Adrenal gland (tissue), 12 donors: Measurements from ENCODE around the gene CENPL. TPM values are rescaled to one million over a fixed set of nuclear protein-coding genes. Genes with fewer than 3 reads are reported as not detected.

Experiments
- DNase-seq, 7 donors: peaks; one replicate each; pipeline ENCODE4 v3.0.0-alpha.2; 2019 to 2020
- H3K27ac ChIP-seq, 5 donors: fragments of 200-600 bp; sonication (generic) in 4 of 5; 1 replicate in 3 of 5; 2 replicates in 2 of 5; pipeline versions ENCODE4 v1.5.1 to v1.8.0; 2016 to 2020; ENCODE audit warnings: mild to moderate bottlenecking in 1 of 5
- H3K27me3 ChIP-seq: fragments of 200-600 bp; 2 replicates; pipeline ENCODE4 v1.8.0; 2021
- H3K36me3 ChIP-seq, 2 donors: fragments of 200-600 bp; replicated peaks in 1 of 2; 1 replicate in 1 of 2; 2 replicates in 1 of 2; pipeline versions ENCODE4 v1.5.1 to v1.8.0; 2018 to 2022
- H3K4me1 ChIP-seq, 2 donors: fragments of 200-600 bp; replicated peaks in 1 of 2; 1 replicate in 1 of 2; 2 replicates in 1 of 2; pipeline versions ENCODE4 v1.5.1 to v1.8.0; 2018 to 2021
- H3K4me3 ChIP-seq, 4 donors: fragments of 200-600 bp; sonication (generic) in 3 of 4; one replicate each; pipeline ENCODE4 v1.5.1; 2016 to 2018
- H3K9me3 ChIP-seq, 3 donors: fragments of 200-600 bp; sonication (generic) in 1 of 3; replicated peaks in 1 of 3; 1 replicate in 2 of 3; 2 replicates in 1 of 3; pipeline versions ENCODE4 v1.5.1 to v1.8.0; 2016 to 2021
- POLR2A ChIP-seq, 2 donors: fragments of 450-650 bp; IDR thresholded peaks; one replicate each; pipeline ENCODE4 v1.6.1; 2017; ENCODE audit warnings: antibody characterized with exemption in 2 of 2, mild to moderate bottlenecking in 2 of 2, moderate library complexity in 1 of 2
- whole genome bisulfite sequencing, 4 donors: extraction: QIAGEN DNeasy Blood & Tissue Kit in 2 of 4; methylation state at CpG; one replicate each; pipeline versions ENCODE4 v1.1.5 to v1.1.7; 2013 to 2017; 5-methylcytosine and 5-hydroxymethylcytosine counted together
- intact Hi-C, 2 donors: fragments of 100-400 bp; cut with DNase I; formaldehyde crosslinking; loops; one replicate each; pipeline versions ENCODE4 v1.14.1 to v1.15.0; 2022 to 2023
- polyA plus RNA-seq, 3 donors: library from polyadenylated mRNA; stranded (reverse); fragments of 200-250 nt in 2 of 3; fragments of 350-450 nt in 1 of 3; fragmentation: Illumina TruSeq in 1 of 3; extraction: RNeasy Lipid Tissue Mini Kit (QIAGEN cat#74804) in 1 of 3; gene quantifications; one replicate each; pipeline ENCODE4 v1.2.3, GENCODE V29; 2013 to 2014
- total RNA-seq, 9 donors: library from RNA; depleted of rRNA in 4 of 9; stranded (reverse); fragments of >200 nt in 4 of 9; fragments of 120-200 nt in 1 of 9; fragmentation: NEBNext Ultra II Directional in 1 of 9; extraction: Animal tissue kit (Norgen Biotek cat#: 25700) in 1 of 9; gene quantifications; one replicate each; pipeline versions ENCODE4 v1.1.0 to v1.2.4, GENCODE V29; 2013 to 2023
- TF ChIP-seq, protein P1 (sequence below), 6 experiments: fragments of 450-650 bp in 4 of 6; fragments of 200-600 bp in 2 of 6; sonication (generic) in 1 of 6; IDR thresholded peaks; 1 replicate in 5 of 6; 2 replicates in 1 of 6; pipeline versions ENCODE4 v1.5.1 to v1.8.0; 2016 to 2021; ENCODE audit warnings: antibody characterized with exemption in 6 of 6, mild to moderate bottlenecking in 2 of 6, moderate library complexity in 1 of 6
- donor health status: healthy with polysubstance abuse.
- donor health status: Bipolar disorder and iron deficiency.
- donor health status: DM: yes; HTN: yes; CAD: no.
- donor health status: DM: no; HTN: no; CAD: no.
- donor health status: DM: no; HTN: no; CAD: no.
- donor health status: DM: yes; HTN: yes; CAD: no.

CENPL gene
- total and polyA plus RNA-seq, 12 donors = 0.94 to 63.3 (median 5.4) TPM

- Histone ChIP-seq H3K4me1 (no peaks in the 10 kb centered on the region), H3K9me3 (no peaks in the 10 kb centered on the region), H3K27ac (no peak overlapping the region), H3K27me3 (no peaks in the 10 kb centered on the region), H3K4me3 (no peak overlapping the region), H3K36me3 (peaks cover 0 to 16% of the 10 kb centered on the region in 2 donors)
- intact Hi-C loops = no loop called here
- DNase-seq = no peak
- 95 to 98% (median 98%) methylated on average over 2 of the region's 2 CpGs for WGBS, 4 donors
- TF ChIP-seq, protein P1, sequence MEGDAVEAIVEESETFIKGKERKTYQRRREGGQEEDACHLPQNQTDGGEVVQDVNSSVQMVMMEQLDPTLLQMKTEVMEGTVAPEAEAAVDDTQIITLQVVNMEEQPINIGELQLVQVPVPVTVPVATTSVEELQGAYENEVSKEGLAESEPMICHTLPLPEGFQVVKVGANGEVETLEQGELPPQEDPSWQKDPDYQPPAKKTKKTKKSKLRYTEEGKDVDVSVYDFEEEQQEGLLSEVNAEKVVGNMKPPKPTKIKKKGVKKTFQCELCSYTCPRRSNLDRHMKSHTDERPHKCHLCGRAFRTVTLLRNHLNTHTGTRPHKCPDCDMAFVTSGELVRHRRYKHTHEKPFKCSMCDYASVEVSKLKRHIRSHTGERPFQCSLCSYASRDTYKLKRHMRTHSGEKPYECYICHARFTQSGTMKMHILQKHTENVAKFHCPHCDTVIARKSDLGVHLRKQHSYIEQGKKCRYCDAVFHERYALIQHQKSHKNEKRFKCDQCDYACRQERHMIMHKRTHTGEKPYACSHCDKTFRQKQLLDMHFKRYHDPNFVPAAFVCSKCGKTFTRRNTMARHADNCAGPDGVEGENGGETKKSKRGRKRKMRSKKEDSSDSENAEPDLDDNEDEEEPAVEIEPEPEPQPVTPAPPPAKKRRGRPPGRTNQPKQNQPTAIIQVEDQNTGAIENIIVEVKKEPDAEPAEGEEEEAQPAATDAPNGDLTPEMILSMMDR (IDR thresholded peaks at IDR 0.05) = no peak
- TF ChIP-seq POLR2A (IDR thresholded peaks at IDR 0.05) = no peak
Observed at GRCh38 chr1:173789841-173790240, 34.8 kb downstream of the CENPL start.

GRCh38 chr1:173784997-173785396, 39.7 kb downstream of the CENPL start:
- Histone ChIP-seq H3K4me1 (no peaks in the 10 kb centered on the region), H3K36me3 (peaks cover 0 to 55% of the 10 kb centered on the region in 2 donors), H3K27ac (no peak overlapping the region), H3K27me3 (no peaks in the 10 kb centered on the region), H3K4me3 (no peak overlapping the region), H3K9me3 (no peaks in the 10 kb centered on the region)
- TF ChIP-seq, protein P1 (IDR thresholded peaks at IDR 0.05) = no peak
- TF ChIP-seq POLR2A (IDR thresholded peaks at IDR 0.05) = no peak
- WGBS, 4 donors = 92 to 95% (median 94%) methylated on average over 7 of the region's 7 CpGs
- no peak for DNase-seq
- intact Hi-C loops = no loop called here

DNA sequence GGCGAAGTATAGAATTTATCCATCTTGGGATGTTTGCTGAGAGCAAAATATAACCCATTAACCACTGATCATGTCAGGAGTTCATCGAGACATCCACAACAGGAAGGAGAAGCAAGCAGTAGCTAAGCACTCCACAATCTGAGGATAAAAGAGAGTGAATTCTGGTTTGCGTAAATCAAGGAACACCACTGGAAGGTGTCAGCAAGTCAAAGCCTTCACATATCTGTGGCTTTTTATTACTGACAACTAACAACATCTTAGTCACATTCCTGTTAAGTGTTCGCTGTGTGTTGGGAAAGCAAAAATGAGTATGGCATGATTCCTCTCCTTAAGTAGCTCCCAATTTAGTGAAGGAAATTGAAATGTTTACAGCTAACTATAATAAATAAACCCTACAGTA, 44.7 kb downstream of the CENPL start:
- intact Hi-C loops = no loop called here
- no peak overlapping the region for H3K27ac ChIP-seq

DNA sequence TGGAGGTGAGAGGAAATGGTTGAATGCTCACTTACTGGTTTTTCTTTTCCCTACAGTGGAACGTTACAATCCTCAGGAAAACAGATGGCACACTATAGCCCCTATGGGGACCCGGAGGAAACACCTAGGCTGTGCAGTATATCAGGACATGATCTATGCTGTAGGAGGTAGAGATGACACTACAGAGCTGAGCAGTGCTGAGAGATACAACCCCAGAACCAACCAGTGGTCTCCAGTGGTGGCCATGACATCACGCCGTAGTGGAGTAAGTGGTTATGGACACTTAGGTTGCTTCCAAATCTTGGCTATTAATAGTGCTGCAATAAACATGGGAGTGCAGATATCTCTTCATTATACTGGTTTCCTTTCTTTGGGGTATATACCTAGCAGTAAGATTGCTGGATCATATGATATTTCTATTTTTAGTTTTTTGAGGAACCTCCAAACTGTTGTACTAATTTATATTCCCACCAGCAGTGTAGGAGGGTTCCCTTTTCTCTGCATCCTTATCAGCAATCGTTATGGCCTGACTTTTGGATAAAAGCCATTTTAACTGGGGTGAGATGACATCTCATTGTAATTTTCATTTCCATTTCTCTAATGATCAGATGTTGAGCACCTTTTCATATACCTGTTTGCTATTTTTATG, 49.0 kb downstream of the CENPL start:
- Histone ChIP-seq H3K9me3 (no peaks in the 10 kb centered on the region), H3K27ac (no peak overlapping the region), H3K4me1 (no peaks in the 10 kb centered on the region), H3K27me3 (no peaks in the 10 kb centered on the region), H3K4me3 (no peak overlapping the region), H3K36me3 (peaks cover 0 to 22% of the 10 kb centered on the region in 2 donors)
- 77 to 84% (median 83%) methylated on average over 3 to 5 of the region's 5 CpGs for WGBS, 4 donors
- DNase-seq = no peak
- no peak for TF ChIP-seq POLR2A (IDR thresholded peaks at IDR 0.05)
- TF ChIP-seq, protein P1 (IDR thresholded peaks at IDR 0.05) = no peak
- intact Hi-C loops = no loop called here

More for the DNA sequence above, 44.7 kb downstream of the CENPL start:
- H3K4me3 ChIP-seq = no peak overlapping the region
- no peaks in the 10 kb centered on the region for H3K27me3 ChIP-seq
- no peaks in the 10 kb centered on the region for H3K4me1 ChIP-seq
- 97 to 99% (median 98%) methylated on average over 4 of the region's 4 CpGs for WGBS, 4 donors
- no peak for DNase-seq
- no peak for TF ChIP-seq POLR2A (IDR thresholded peaks at IDR 0.05)
- TF ChIP-seq, protein P1 (IDR thresholded peaks at IDR 0.05) = no peak
- H3K9me3 ChIP-seq = no peaks in the 10 kb centered on the region
- H3K36me3 ChIP-seq = peaks cover 0 to 53% of the 10 kb centered on the region in 2 donors
